GM12864 (cell line): Measurements from ENCODE around the gene NFASC.

Experiments
- DNase-seq: peaks from one replicate; pipeline ENCODE4 v3.0.0-alpha.2; 2011; ENCODE audit warnings: low read depth
- H3K4me3 ChIP-seq: 2 replicates; pipeline ENCODE4 v1.5.1; 2011; ENCODE audit warnings: mild to moderate bottlenecking, low read depth, low read length, control low read depth
- CTCF ChIP-seq: IDR thresholded peaks from 2 replicates; pipeline ENCODE4 v1.5.1; 2011; ENCODE audit warnings: low read depth, mild to moderate bottlenecking, moderate library complexity, low read length, control low read depth, inconsistent platforms; ENCODE audit errors: missing control alignments

Gene NFASC

GRCh38 chr1:205064741-205065316 is 194.2 kb downstream of the NFASC start:
- no peak for TF ChIP-seq CTCF
- no peak for DNase-seq
- no peak overlapping the region for H3K4me3 ChIP-seq

GRCh38 chr1:205065666-205066065 is 195.0 kb downstream of the NFASC start:
- no peak for TF ChIP-seq CTCF
- DNase-seq = no peak
- H3K4me3 ChIP-seq = no peak overlapping the region

- TF ChIP-seq CTCF = no peak
- no peak overlapping the region for H3K4me3 ChIP-seq
- no peak for DNase-seq
These were observed 195.6 kb downstream of the NFASC start for GRCh38 chr1:205066141-205066818.

GRCh38 chr1:205067031-205067430 is 196.4 kb downstream of the NFASC start:
- TF ChIP-seq CTCF = no peak
- no peak for DNase-seq

GRCh38 chr1:205068001-205068400 is 197.3 kb downstream of the NFASC start:
- no peak for DNase-seq
- no peak overlapping the region for H3K4me3 ChIP-seq
- TF ChIP-seq CTCF = no peak

More at GRCh38 chr1:205067031-205067430, 196.4 kb downstream of the NFASC start:
- no peak overlapping the region for H3K4me3 ChIP-seq

- no peak for DNase-seq
- no peak for TF ChIP-seq CTCF
- no peak overlapping the region for H3K4me3 ChIP-seq
These were observed 197.9 kb downstream of the NFASC start for GRCh38 chr1:205068457-205069040.
